ENCODE data around the gene ASCC1. TPM values are rescaled to one million over a fixed set of nuclear protein-coding genes. Genes with fewer than 3 reads are reported as not detected.

The ASCC1 gene
- total and polyA plus RNA-seq, 2 of the 13 experiments (the other 11 are each of a cell fraction or from before 2014, with no cell fraction given), result 21.6 to 30.1 TPM

GRCh38 chr10:72251635-72252034, 35.6 kb upstream of the ASCC1 start (continued):
- TF ChIP-seq ZNF281 (CRISPR knock-in tag; IDR thresholded peaks at IDR 0.05; ENCODE audit: borderline replicate concordance), result peak; percentile 53; the same call in 1 of the 2 replicates
- TF ChIP-seq ZFP91 (CRISPR knock-in tag; IDR thresholded peaks at IDR 0.05; ENCODE audit: borderline replicate concordance), result no peak
- no peak for TF ChIP-seq RARG (CRISPR knock-in tag; IDR thresholded peaks at IDR 0.05; ENCODE audit: low read depth)
- TF ChIP-seq ZNF512B (CRISPR knock-in tag; IDR thresholded peaks at IDR 0.05; ENCODE audit: borderline replicate concordance), result no peak
- TF ChIP-seq ZBTB14 (CRISPR knock-in tag; IDR thresholded peaks at IDR 0.05), result no peak
- TF ChIP-seq BHLHE40 (IDR thresholded peaks at IDR 0.05; ENCODE audit: low read length), result no peak
- TF ChIP-seq ZNF329 (CRISPR knock-in tag; IDR thresholded peaks at IDR 0.05; ENCODE audit: low read depth), result no peak
- no peak for TF ChIP-seq HES4 (CRISPR knock-in tag; IDR thresholded peaks at IDR 0.05; ENCODE audit: borderline replicate concordance)
- no peak for TF ChIP-seq KDM3A (CRISPR knock-in tag; IDR thresholded peaks at IDR 0.05; ENCODE audit: low read depth)
- TF ChIP-seq ZNF766 (CRISPR knock-in tag; IDR thresholded peaks at IDR 0.05; ENCODE audit: borderline replicate concordance), result no peak
- no peak for TF ChIP-seq ZNF780A (CRISPR knock-in tag; IDR thresholded peaks at IDR 0.05)
- no peak for TF ChIP-seq ZNF264 (CRISPR knock-in tag; IDR thresholded peaks at IDR 0.05)
- no peak for TF ChIP-seq ZNF432 (CRISPR knock-in tag; IDR thresholded peaks at IDR 0.05; ENCODE audit: borderline replicate concordance)
- TF ChIP-seq ZNF383 (CRISPR knock-in tag; IDR thresholded peaks at IDR 0.05; ENCODE audit: borderline replicate concordance), result no peak
- no peak for TF ChIP-seq ATF3 (CRISPR knock-in tag; IDR thresholded peaks at IDR 0.05)
- TF ChIP-seq FOXJ3 (CRISPR knock-in tag; IDR thresholded peaks at IDR 0.05; ENCODE audit: borderline replicate concordance), result peak; percentile 25; the same call in 1 of the 2 replicates
- no peak for TF ChIP-seq PRPF4 (IDR thresholded peaks at IDR 0.05; ENCODE audit: low read depth, low read length, poor library complexity, severe bottlenecking)
- TF ChIP-seq GLI4 (CRISPR knock-in tag; IDR thresholded peaks at IDR 0.05; ENCODE audit: borderline replicate concordance), result no peak
- no peak for TF ChIP-seq ZBTB1 (CRISPR knock-in tag; IDR thresholded peaks at IDR 0.05; ENCODE audit: borderline replicate concordance)
- TF ChIP-seq MTERF4 (CRISPR knock-in tag; IDR thresholded peaks at IDR 0.05), result no peak

All from HepG2 (cell line).